ENCODE measurements around the gene DACH1. TPM values are rescaled to one million over a fixed set of nuclear protein-coding genes. Genes with fewer than 3 reads are reported as not detected.

The DACH1 gene
- total RNA-seq, 2 donors from 2014 or later, result 0.42 TPM; not detected in 1

GRCh38 chr13:71517004-71517403 is 350.0 kb downstream of the DACH1 start:
- no peaks in the 10 kb centered on the region for H3K4me1 Mint-ChIP-seq (ENCODE audit: low read depth in 2 of 2)
- ATAC-seq (no peak), DNase-seq (ENCODE audit: low spot score) (no peak)
- no peak overlapping the region for H3K27ac Mint-ChIP-seq
- no peaks in the 10 kb centered on the region for H3K36me3 Mint-ChIP-seq
- peaks cover 2% of the 10 kb centered on the region for H3K9me3 Mint-ChIP-seq
- H3K27me3 Mint-ChIP-seq, result no peaks in the 10 kb centered on the region
- H3K4me3 Mint-ChIP-seq, result no peak overlapping the region

- DNase-seq (ENCODE audit: low spot score), result no peak
- Mint-ChIP-seq H3K9me3 (peaks cover 5% of the 10 kb centered on the region), H3K36me3 (no peaks in the 10 kb centered on the region), H3K4me1 (ENCODE audit: low read depth in 2 of 2) (no peaks in the 10 kb centered on the region), H3K27me3 (no peaks in the 10 kb centered on the region), H3K4me3 (no peak overlapping the region), H3K27ac (no peak overlapping the region)
- no peak for ATAC-seq
Observed at GRCh38 chr13:71516521-71516920, 350.5 kb downstream of the DACH1 start.

- H3K36me3 Mint-ChIP-seq, result no peaks in the 10 kb centered on the region
- no peaks in the 10 kb centered on the region for H3K4me1 Mint-ChIP-seq (ENCODE audit: low read depth in 2 of 2)
- H3K27me3 Mint-ChIP-seq, result no peaks in the 10 kb centered on the region
- peaks cover 5% of the 10 kb centered on the region for H3K9me3 Mint-ChIP-seq
- ATAC-seq, result no peak
- DNase-seq (ENCODE audit: low spot score), result no peak
- H3K4me3 Mint-ChIP-seq, result no peak overlapping the region
- no peak overlapping the region for H3K27ac Mint-ChIP-seq
Observed at GRCh38 chr13:71515744-71516038, 351.3 kb downstream of the DACH1 start.

DNA sequence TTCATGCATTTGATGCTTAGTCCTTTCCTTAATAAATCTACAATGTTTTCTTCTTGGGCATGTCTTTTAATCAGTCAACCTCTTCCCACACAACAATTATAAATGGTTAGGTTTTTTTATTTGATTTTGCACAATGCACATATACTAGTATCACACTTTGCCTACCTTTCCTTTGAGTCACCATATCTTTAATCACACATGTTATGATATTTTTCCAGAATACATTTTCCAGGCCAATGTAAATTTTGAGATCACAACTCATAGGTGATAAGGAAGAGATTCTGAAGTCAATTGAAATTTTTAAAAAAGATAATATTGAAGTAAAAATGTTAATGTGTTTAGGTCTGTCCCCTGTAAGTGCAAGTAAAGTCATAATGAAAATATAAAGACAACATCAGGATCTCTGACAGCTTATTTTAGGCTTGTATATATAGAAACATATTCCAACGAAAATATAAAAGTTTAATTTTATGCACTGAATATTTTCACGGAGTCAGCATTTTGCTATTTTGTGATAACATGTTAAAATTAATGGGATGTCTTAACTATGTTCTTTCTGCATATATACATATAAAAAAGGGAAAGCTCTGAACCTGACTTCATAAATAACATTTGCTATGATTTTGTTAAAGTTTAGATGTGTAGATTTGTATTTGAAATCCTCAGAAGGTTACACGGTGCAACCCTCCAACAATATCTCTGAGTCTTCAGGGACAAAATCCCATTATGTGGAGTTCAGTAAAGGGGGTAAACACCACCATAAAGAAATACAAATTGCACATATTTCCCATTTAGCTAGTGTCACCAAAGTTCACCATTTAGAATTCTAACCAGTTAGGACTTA is 351.9 kb downstream of the DACH1 start:
- H3K27ac Mint-ChIP-seq, result no peak overlapping the region
- H3K36me3 Mint-ChIP-seq, result no peaks in the 10 kb centered on the region
- no peak for ATAC-seq
- H3K9me3 Mint-ChIP-seq, result peaks cover 9% of the 10 kb centered on the region
- H3K27me3 Mint-ChIP-seq, result no peaks in the 10 kb centered on the region
- no peak for DNase-seq (ENCODE audit: low spot score)
- H3K4me1 Mint-ChIP-seq (ENCODE audit: low read depth in 2 of 2), result no peaks in the 10 kb centered on the region
- no peak overlapping the region for H3K4me3 Mint-ChIP-seq

DNA sequence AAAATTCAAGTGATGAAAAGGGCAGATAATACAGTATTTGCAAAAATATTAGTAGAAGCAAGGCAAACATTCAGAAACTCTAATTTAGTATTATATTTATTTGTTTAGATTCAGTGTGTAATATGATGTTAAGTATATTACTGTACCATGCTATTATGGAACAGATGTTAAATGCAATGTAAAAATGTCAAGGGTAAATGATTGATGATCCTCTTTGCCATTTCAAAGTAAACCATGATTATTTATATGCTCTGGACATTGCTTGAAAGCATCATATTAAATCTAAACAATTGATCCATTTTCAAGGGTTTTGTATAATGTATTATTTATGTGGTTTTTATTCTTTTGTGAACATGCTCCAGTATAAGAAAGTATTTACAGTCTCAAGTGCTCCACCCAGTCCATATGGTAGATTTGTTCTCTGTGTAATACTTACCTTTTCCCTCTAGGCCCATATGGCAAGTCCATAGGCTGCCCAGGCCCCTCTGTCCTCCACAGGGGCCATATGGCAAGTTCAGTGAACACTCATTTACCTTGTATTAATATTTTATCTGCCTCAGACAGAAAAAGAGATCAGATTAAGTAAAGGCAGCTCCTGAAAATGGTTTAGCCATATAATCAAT is 353.5 kb downstream of the DACH1 start:
- no peak for ATAC-seq
- Mint-ChIP-seq H3K9me3 (peaks cover 13% of the 10 kb centered on the region), H3K4me1 (ENCODE audit: low read depth in 2 of 2) (no peaks in the 10 kb centered on the region), H3K27me3 (no peaks in the 10 kb centered on the region), H3K27ac (no peak overlapping the region), H3K36me3 (no peaks in the 10 kb centered on the region), H3K4me3 (no peak overlapping the region)
- no peak for DNase-seq (ENCODE audit: low spot score)

- DNase-seq (ENCODE audit: low spot score) (no peak), ATAC-seq (no peak)
- no peaks in the 10 kb centered on the region for H3K36me3 Mint-ChIP-seq
- no peaks in the 10 kb centered on the region for H3K27me3 Mint-ChIP-seq
- no peak overlapping the region for H3K4me3 Mint-ChIP-seq
- no peak overlapping the region for H3K27ac Mint-ChIP-seq
- no peaks in the 10 kb centered on the region for H3K4me1 Mint-ChIP-seq (ENCODE audit: low read depth in 2 of 2)
- peaks cover 3% of the 10 kb centered on the region for H3K9me3 Mint-ChIP-seq
Observed at GRCh38 chr13:71503781-71504180, 363.2 kb downstream of the DACH1 start.

DNA sequence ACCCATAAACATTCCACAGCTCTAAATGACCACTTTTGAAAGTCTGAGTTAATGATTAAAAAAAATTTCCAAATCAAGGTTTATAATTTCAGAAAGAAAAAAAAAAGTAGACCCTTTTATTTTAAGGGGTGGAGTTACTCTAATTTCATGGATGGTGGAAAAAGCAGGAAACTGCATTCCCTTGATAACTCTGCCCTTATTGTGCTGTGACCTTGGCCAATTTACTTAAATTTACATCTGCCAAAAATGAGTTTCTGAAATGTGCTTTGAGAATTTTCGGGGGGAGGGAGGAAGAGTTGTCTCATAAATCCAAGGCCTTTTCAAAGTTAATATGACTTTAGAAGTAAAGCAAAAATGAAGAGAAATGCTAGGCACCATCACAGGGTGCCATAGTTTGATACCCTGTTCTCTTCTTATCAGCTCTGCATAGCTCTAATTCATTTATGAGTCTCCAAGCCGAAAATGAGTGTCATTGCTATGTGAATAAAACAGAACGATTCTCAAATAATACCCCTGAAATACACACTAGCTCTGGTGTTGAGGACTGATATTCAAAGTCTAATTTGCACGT is 367.0 kb downstream of the DACH1 start:
- Mint-ChIP-seq H3K4me3 (no peak overlapping the region), H3K36me3 (no peaks in the 10 kb centered on the region), H3K4me1 (ENCODE audit: low read depth in 2 of 2) (no peaks in the 10 kb centered on the region), H3K27ac (no peak overlapping the region), H3K9me3 (peaks cover 3% of the 10 kb centered on the region), H3K27me3 (no peaks in the 10 kb centered on the region)
- DNase-seq (ENCODE audit: low spot score) (no peak), ATAC-seq (no peak)

DNA sequence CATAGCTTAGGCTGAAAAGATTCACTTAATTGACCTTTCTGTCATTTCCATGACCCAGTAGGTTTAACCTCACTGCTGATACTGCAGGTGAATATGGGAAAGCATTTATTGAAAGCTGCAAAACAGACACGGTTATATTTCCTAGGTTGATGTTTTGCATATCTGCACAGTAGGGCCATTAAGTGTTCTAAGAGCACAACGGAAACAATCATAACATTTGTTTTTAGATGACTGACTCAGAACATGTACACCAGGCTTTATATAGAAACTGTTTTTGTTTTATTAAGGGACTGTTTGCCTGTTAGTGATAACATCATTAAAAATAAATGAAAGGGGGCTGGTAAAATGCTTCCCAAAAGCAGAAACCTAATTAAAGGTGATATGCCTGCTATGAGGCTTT is 367.8 kb downstream of the DACH1 start:
- no peaks in the 10 kb centered on the region for H3K36me3 Mint-ChIP-seq
- peaks cover under 1% of the 10 kb centered on the region for H3K9me3 Mint-ChIP-seq
- no peaks in the 10 kb centered on the region for H3K4me1 Mint-ChIP-seq (ENCODE audit: low read depth in 2 of 2)
- no peak for DNase-seq (ENCODE audit: low spot score)
- no peak overlapping the region for H3K4me3 Mint-ChIP-seq
- H3K27me3 Mint-ChIP-seq, result no peaks in the 10 kb centered on the region
- H3K27ac Mint-ChIP-seq, result no peak overlapping the region
- ATAC-seq, result no peak

- no peaks in the 10 kb centered on the region for H3K36me3 Mint-ChIP-seq
- no peak for ATAC-seq
- H3K4me3 Mint-ChIP-seq, result no peak overlapping the region
- DNase-seq (ENCODE audit: low spot score), result no peak
- H3K27me3 Mint-ChIP-seq, result no peaks in the 10 kb centered on the region
- H3K27ac Mint-ChIP-seq, result no peak overlapping the region
- peaks cover 7% of the 10 kb centered on the region for H3K9me3 Mint-ChIP-seq
- no peaks in the 10 kb centered on the region for H3K4me1 Mint-ChIP-seq (ENCODE audit: low read depth in 2 of 2)
Observed at GRCh38 chr13:71493189-71493588, 373.8 kb downstream of the DACH1 start.

GRCh38 chr13:71492346-71492871 is 374.6 kb downstream of the DACH1 start:
- H3K4me1 Mint-ChIP-seq (ENCODE audit: low read depth in 2 of 2), result no peaks in the 10 kb centered on the region
- H3K27me3 Mint-ChIP-seq, result no peaks in the 10 kb centered on the region
- H3K9me3 Mint-ChIP-seq, result peaks cover 7% of the 10 kb centered on the region
- ATAC-seq, result no peak
- no peak overlapping the region for H3K4me3 Mint-ChIP-seq
- no peaks in the 10 kb centered on the region for H3K36me3 Mint-ChIP-seq
- no peak overlapping the region for H3K27ac Mint-ChIP-seq
- no peak for DNase-seq (ENCODE audit: low spot score)

GRCh38 chr13:71491010-71491409 is 376.0 kb downstream of the DACH1 start:
- Mint-ChIP-seq H3K36me3 (no peaks in the 10 kb centered on the region), H3K27ac (no peak overlapping the region), H3K4me3 (no peak overlapping the region), H3K4me1 (ENCODE audit: low read depth in 2 of 2) (no peaks in the 10 kb centered on the region), H3K9me3 (peaks cover 7% of the 10 kb centered on the region), H3K27me3 (no peaks in the 10 kb centered on the region)
- DNase-seq (ENCODE audit: low spot score) (no peak), ATAC-seq (no peak)

- H3K9me3 Mint-ChIP-seq, result peaks cover 7% of the 10 kb centered on the region
Observed at GRCh38 chr13:71489041-71489440, 378.0 kb downstream of the DACH1 start.

DNA sequence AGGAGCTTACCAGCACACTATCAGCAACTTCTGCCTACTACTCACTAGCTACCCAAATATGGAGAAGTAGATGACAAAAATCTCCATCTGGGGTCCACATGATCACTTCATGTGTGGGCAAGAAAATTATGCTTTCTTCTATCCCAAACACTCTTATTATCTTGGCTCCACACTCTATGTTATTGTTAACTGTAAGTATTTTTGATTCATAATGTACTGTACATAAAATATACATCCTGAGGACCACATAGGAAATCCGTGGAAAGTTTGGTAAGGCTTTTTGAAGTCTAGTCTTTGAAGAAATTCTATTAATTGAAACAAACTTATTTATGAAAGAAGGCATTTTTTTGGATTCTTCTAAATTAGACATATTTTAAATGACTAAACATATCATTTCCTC is 378.8 kb downstream of the DACH1 start:
- H3K27me3 Mint-ChIP-seq, result no peaks in the 10 kb centered on the region
- H3K36me3 Mint-ChIP-seq, result no peaks in the 10 kb centered on the region
- H3K27ac Mint-ChIP-seq, result no peak overlapping the region
- no peak overlapping the region for H3K4me3 Mint-ChIP-seq
- DNase-seq (ENCODE audit: low spot score) (no peak), ATAC-seq (no peak)
- H3K4me1 Mint-ChIP-seq (ENCODE audit: low read depth in 2 of 2), result no peaks in the 10 kb centered on the region
- H3K9me3 Mint-ChIP-seq, result peaks cover 7% of the 10 kb centered on the region

More at GRCh38 chr13:71489041-71489440, 378.0 kb downstream of the DACH1 start:
- DNase-seq (ENCODE audit: low spot score) (no peak), ATAC-seq (no peak)
- H3K27me3 Mint-ChIP-seq, result no peaks in the 10 kb centered on the region
- no peak overlapping the region for H3K27ac Mint-ChIP-seq
- H3K4me1 Mint-ChIP-seq (ENCODE audit: low read depth in 2 of 2), result no peaks in the 10 kb centered on the region
- no peaks in the 10 kb centered on the region for H3K36me3 Mint-ChIP-seq
- H3K4me3 Mint-ChIP-seq, result no peak overlapping the region

DNA sequence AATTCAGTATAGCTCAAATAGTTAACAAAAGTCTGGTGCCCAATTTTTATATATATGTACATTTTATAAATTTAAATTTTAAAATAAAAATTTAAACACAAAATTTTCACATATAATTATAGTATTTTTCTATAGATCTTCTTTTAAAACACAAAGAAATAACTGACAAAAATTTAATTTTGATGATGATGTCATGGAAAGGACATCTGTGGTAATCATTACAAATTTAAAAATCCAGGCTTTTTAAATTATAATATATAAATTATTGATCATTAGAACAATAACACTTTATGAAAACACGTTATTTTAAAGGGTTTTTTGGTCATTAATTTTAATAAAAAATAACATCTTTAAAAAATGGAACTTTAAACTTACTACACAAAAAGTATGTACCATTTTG is 381.1 kb downstream of the DACH1 start:
- no peak for DNase-seq (ENCODE audit: low spot score)
- H3K4me3 Mint-ChIP-seq, result no peak overlapping the region
- peaks cover 4% of the 10 kb centered on the region for H3K9me3 Mint-ChIP-seq
- no peaks in the 10 kb centered on the region for H3K36me3 Mint-ChIP-seq
- no peaks in the 10 kb centered on the region for H3K27me3 Mint-ChIP-seq
- no peaks in the 10 kb centered on the region for H3K4me1 Mint-ChIP-seq (ENCODE audit: low read depth in 2 of 2)
- ATAC-seq, result no peak
- no peak overlapping the region for H3K27ac Mint-ChIP-seq

All from natural killer cell treated with Interleukin-12 subunit alpha and Interleukin-12 subunit beta and Interleukin-15 and Interleukin-18, amount 100 ng/mL, for 72 hours (primary cell).